ENCODE data around the gene GRIK5. TPM values are rescaled to one million over a fixed set of nuclear protein-coding genes. Genes with fewer than 3 reads are reported as not detected.

GRIK5 gene
- total RNA-seq, 4 donors from 2014 or later: 0.08 to 1.1 (median 0.37) TPM

DNA sequence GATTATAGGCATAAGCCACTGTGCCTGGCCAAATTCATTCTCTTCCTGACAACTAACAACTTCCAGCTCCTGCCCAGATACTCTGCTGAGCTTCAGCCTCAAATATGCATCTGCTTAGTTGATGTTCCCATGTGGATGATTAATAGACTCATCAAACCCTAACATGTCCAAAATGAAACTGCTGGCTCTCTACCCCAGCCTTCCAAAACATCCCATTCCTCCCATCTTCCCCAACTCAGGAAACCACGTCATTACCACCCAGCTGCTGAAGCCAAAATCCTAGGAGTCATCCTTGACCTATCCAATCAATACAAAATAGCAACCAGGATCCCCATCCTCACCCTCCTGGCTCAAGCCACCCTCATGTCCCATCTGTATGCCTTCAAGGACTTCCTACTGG is 41.4 kb upstream of the GRIK5 start:
- intact Hi-C loops (cut with DNase I): no loop called here
- WGBS, 2 donors: 50% methylated on average over 1 of the region's 1 CpG
- DNase-seq: no peak
- Histone ChIP-seq H3K27me3 (peaks cover 0 to 17% (median 0%) of the 10 kb centered on the region in 4 donors), H3K9me3 (no peaks in the 10 kb centered on the region), H3K4me3 (no peak overlapping the region), H3K27ac (no peak overlapping the region), H3K4me1 (peaks cover 0 to 21% (median 12%) of the 10 kb centered on the region in 3 donors), H3K36me3 (no peaks in the 10 kb centered on the region)
- TF ChIP-seq, protein P1, sequence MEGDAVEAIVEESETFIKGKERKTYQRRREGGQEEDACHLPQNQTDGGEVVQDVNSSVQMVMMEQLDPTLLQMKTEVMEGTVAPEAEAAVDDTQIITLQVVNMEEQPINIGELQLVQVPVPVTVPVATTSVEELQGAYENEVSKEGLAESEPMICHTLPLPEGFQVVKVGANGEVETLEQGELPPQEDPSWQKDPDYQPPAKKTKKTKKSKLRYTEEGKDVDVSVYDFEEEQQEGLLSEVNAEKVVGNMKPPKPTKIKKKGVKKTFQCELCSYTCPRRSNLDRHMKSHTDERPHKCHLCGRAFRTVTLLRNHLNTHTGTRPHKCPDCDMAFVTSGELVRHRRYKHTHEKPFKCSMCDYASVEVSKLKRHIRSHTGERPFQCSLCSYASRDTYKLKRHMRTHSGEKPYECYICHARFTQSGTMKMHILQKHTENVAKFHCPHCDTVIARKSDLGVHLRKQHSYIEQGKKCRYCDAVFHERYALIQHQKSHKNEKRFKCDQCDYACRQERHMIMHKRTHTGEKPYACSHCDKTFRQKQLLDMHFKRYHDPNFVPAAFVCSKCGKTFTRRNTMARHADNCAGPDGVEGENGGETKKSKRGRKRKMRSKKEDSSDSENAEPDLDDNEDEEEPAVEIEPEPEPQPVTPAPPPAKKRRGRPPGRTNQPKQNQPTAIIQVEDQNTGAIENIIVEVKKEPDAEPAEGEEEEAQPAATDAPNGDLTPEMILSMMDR (IDR thresholded peaks at IDR 0.05): no peak

GRCh38 chr19:42110658-42111057 is 40.7 kb upstream of the GRIK5 start:
- TF ChIP-seq POLR2A (IDR thresholded peaks at IDR 0.05): no peak
- TF ChIP-seq, protein P1 (IDR thresholded peaks at IDR 0.05): no peak
- Histone ChIP-seq H3K27ac (no peak overlapping the region), H3K36me3 (no peaks in the 10 kb centered on the region), H3K4me1 (peaks cover 0 to 21% (median 12%) of the 10 kb centered on the region in 3 donors), H3K4me3 (no peak overlapping the region), H3K9me3 (no peaks in the 10 kb centered on the region), H3K27me3 (peaks cover 0 to 24% (median 0%) of the 10 kb centered on the region in 4 donors)
- 93% methylated on average over 1 of the region's 1 CpG for whole genome bisulfite sequencing, 2 donors
- intact Hi-C loops (cut with DNase I): no loop called here
- DNase-seq: no peak

DNA sequence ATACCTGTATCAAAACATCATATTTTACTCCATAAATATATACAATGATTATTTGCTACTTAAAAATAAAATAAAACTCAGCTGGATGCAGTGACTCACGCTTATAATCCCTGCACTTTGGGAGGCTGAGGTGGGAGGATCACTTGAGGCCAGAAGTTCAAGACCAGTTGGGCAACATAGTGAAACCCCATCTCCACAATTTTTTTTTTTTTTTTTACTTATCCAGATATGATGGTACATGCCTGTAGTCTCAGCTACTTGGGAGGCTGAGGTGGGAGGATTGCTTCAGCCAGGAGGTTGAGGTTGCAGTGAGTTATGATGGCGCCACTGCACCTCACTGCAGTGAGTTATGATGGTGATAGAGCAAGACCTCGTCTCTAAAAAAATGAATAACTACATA is 39.9 kb upstream of the GRIK5 start:
- Histone ChIP-seq H3K27ac (no peak overlapping the region), H3K36me3 (no peaks in the 10 kb centered on the region), H3K9me3 (no peaks in the 10 kb centered on the region), H3K27me3 (peaks cover 0 to 31% (median 0%) of the 10 kb centered on the region in 4 donors), H3K4me3 (no peak overlapping the region), H3K4me1 (peaks cover 0 to 21% (median 12%) of the 10 kb centered on the region in 3 donors)
- no peak for DNase-seq
- TF ChIP-seq, protein P1 (IDR thresholded peaks at IDR 0.05): no peak
- TF ChIP-seq POLR2A (IDR thresholded peaks at IDR 0.05): no peak
- 72 to 75% methylated on average over 3 of the region's 3 CpGs for WGBS, 2 donors
- intact Hi-C loops (cut with DNase I): no loop called here

DNA sequence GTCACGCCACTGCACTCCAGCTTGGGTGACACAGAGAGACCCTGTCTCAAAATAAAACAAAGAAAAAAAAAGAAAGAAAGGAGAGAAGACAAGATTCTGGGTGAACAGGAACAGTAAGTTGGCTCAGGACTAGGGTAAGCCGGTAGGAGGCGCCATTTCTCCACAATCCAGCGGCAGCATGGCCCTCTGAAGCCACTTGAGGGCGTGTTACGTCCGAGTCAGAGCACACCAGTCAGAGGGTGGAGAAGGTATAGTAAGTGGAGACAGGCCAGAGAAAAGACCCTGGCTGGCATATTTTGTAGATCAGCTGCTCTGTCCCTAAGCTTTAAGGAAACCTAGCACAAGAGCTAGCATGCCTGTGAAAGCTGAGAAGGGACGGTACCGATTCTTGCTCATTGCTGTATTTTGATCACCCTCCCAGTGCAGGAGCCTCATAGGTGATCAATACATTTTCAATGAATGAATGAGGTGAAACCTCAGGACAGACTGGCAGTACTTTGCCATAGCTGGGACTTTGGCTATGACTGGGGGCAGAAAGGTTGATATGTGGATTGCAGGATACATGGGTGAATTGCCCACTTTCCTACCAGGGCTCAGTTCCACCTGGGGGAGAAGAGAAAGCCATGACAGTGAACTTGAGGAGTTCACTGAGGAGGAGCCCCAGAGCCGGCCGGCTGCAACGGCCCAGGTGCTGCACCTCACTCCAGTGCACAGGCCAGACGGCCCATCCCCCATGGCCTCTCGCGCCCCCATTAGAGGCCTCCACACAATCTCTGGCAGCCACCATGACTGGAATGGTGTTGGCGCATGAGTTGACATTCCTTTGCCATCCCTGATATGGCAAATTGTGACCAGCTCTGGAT is 38.8 kb upstream of the GRIK5 start:
- intact Hi-C loops (cut with DNase I): no loop called here
- peak; percentile 44 for DNase-seq
- TF ChIP-seq POLR2A (IDR thresholded peaks at IDR 0.05): no peak
- TF ChIP-seq, protein P1 (IDR thresholded peaks at IDR 0.05): peak; percentile 89 to 99 (median 98)
- H3K9me3 ChIP-seq: no peaks in the 10 kb centered on the region
- no peak overlapping the region for H3K27ac ChIP-seq
- H3K4me1 ChIP-seq: peaks cover 0 to 14% (median 5%) of the 10 kb centered on the region in 3 donors
- peaks cover 0 to 39% (median 0%) of the 10 kb centered on the region in 4 donors for H3K27me3 ChIP-seq
- H3K36me3 ChIP-seq: no peaks in the 10 kb centered on the region
- WGBS, 2 donors: 21 to 31% methylated on average over 15 to 16 of the region's 16 CpGs
- H3K4me3 ChIP-seq: no peak overlapping the region

- no peaks in the 10 kb centered on the region for H3K9me3 ChIP-seq
- TF ChIP-seq POLR2A (IDR thresholded peaks at IDR 0.05): no peak
- TF ChIP-seq, protein P1 (IDR thresholded peaks at IDR 0.05): no peak
- DNase-seq: no peak
- H3K4me1 ChIP-seq: peaks cover 0 to 8% (median 0%) of the 10 kb centered on the region in 3 donors
- H3K36me3 ChIP-seq: no peaks in the 10 kb centered on the region
- intact Hi-C loops (cut with DNase I): no loop called here
- WGBS, 2 donors: 41 to 70% methylated on average over 2 of the region's 2 CpGs
- H3K4me3 ChIP-seq: no peak overlapping the region
- H3K27me3 ChIP-seq: peaks cover 0 to 39% (median 0%) of the 10 kb centered on the region in 4 donors
- H3K27ac ChIP-seq: no peak overlapping the region
Measured at GRCh38 chr19:42105368-42105767, 35.4 kb upstream of the GRIK5 start.

Data from esophagus squamous epithelium (tissue), 5 donors.